AG04450 (cell line): Measurements from ENCODE around the gene ATAD1. TPM values are rescaled to one million over a fixed set of nuclear protein-coding genes. Genes with fewer than 3 reads are reported as not detected.
"Not testable (repeated sequence)": the region's sequence is repeated elsewhere in the genome, so short reads cannot be mapped to it uniquely, and the experiment has no call there.

Experiments used
- CTCF ChIA-PET: fragments of 300-600, 350-600 bp; formaldehyde crosslinking; extraction: SDS; loops from one replicate; lab custom pipeline; 2022; ENCODE audit warnings: antibody characterized with exemption, inconsistent platforms; lab: Charles Lee
- POLR2A ChIA-PET: fragments of 350-600 bp; formaldehyde crosslinking; extraction: SDS; loops from one replicate; lab custom pipeline; 2021; ENCODE audit warnings: antibody characterized with exemption, inconsistent platforms; lab: Yijun Ruan, JAX
- DNase-seq: peaks from one replicate; pipeline ENCODE4 v3.0.0-alpha.2; 2011; ENCODE audit warnings: low read depth, low spot score
- H3K27ac ChIP-seq: one replicate; pipeline ENCODE4 v1.5.1; 2012; ENCODE audit warnings: low read depth, low read length, control low read depth
- H3K27me3 ChIP-seq: one replicate; pipeline ENCODE4 v1.6.0; 2012; ENCODE audit warnings: low read length; ENCODE audit not compliant: control insufficient read depth, insufficient read depth
- H3K4me3 ChIP-seq: 2 replicates; pipeline ENCODE4 v1.5.1; 2011; ENCODE audit warnings: mild to moderate bottlenecking, low read depth, low read length, control low read depth
- H3K9me3 ChIP-seq: 2 replicates; pipeline ENCODE4 v1.5.1; 2012; ENCODE audit warnings: low read length; ENCODE audit not compliant: control insufficient read depth, insufficient read depth
- polyA plus RNA-seq: library from polyadenylated mRNA; depleted of rRNA; stranded (reverse); fragments of >200 nt; gene quantifications from 2 replicates; pipeline ENCODE4 v1.2.3, GENCODE V29; 2011
- TF ChIP-seq, protein P1 (sequence below): IDR thresholded peaks from 2 replicates; pipeline ENCODE4 v1.5.1; 2011; ENCODE audit warnings: low read depth, low read length, control low read depth, inconsistent platforms

ATAD1 gene
- polyA plus RNA-seq, 1 experiment = 43.7 TPM

- no peak for DNase-seq
- Histone ChIP-seq H3K27ac (no peak overlapping the region), H3K27me3 (no peaks in the 10 kb centered on the region), H3K4me3 (no peak overlapping the region), H3K9me3 (peaks cover 4% of the 10 kb centered on the region)
- CTCF ChIA-PET = no interaction called here
- POLR2A ChIA-PET = no interaction called here
- TF ChIP-seq, protein P1, sequence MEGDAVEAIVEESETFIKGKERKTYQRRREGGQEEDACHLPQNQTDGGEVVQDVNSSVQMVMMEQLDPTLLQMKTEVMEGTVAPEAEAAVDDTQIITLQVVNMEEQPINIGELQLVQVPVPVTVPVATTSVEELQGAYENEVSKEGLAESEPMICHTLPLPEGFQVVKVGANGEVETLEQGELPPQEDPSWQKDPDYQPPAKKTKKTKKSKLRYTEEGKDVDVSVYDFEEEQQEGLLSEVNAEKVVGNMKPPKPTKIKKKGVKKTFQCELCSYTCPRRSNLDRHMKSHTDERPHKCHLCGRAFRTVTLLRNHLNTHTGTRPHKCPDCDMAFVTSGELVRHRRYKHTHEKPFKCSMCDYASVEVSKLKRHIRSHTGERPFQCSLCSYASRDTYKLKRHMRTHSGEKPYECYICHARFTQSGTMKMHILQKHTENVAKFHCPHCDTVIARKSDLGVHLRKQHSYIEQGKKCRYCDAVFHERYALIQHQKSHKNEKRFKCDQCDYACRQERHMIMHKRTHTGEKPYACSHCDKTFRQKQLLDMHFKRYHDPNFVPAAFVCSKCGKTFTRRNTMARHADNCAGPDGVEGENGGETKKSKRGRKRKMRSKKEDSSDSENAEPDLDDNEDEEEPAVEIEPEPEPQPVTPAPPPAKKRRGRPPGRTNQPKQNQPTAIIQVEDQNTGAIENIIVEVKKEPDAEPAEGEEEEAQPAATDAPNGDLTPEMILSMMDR = no peak
These were observed 13.0 kb downstream of the ATAD1 start for GRCh38 chr10:87804939-87805569.

DNA sequence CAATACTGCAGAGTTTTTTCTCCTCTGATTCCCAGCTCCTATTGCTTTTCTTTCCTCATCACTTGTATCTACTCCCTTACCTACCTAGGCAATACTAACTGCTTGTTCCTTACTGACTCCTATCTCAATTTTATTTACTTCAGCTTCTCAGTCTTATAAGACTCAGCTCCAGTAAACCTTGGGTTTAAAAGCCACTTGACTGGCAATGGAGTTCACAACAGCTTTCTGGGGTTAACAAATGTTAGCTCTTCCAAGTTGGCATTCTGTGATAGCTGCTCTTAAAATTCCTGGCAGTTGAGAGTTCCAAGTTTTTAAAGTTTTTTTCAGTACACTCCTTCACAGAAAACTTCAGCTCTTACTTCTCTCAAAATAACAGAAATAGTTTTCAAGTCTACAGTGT is 14.2 kb downstream of the ATAD1 start:
- Histone ChIP-seq H3K4me3 (no peak overlapping the region), H3K9me3 (peaks cover 4% of the 10 kb centered on the region), H3K27ac (no peak overlapping the region), H3K27me3 (no peaks in the 10 kb centered on the region)
- DNase-seq = no peak
- POLR2A ChIA-PET = interaction anchor here (0.8 kb wide), 1 partner anchor 265 kb away, joined by 3 read pairs; no protein-coding TSS in a partner anchor
- CTCF ChIA-PET = interaction anchor here (1.2 kb wide), 1 partner anchor 10 kb away, joined by 3 read pairs; no protein-coding TSS in a partner anchor
- TF ChIP-seq, protein P1 = no peak

DNA sequence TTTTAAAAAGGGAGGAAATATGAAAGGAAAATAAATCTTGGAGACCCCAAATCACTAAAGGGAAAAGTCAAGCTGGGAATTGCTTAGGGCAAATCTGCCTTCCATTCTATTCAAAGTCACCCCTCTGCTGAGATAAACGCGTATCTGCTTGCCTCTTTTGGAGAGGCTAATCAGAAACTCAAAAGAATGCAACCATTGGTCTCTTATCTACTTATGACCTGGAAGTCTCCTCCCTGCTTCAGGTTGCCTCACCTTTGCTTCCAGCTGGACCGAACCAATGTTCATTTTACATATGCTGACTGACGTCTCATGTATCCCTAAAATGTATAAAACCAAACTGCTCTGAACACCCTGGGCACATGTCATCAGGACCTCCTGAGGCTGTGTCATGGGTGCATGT is 14.7 kb downstream of the ATAD1 start:
- POLR2A ChIA-PET = interaction anchor here (0.8 kb wide), 1 partner anchor 265 kb away, joined by 3 read pairs; no protein-coding TSS in a partner anchor
- no peak overlapping the region for H3K4me3 ChIP-seq
- H3K27ac ChIP-seq = no peak overlapping the region
- no peaks in the 10 kb centered on the region for H3K27me3 ChIP-seq
- peaks cover 4% of the 10 kb centered on the region for H3K9me3 ChIP-seq
- CTCF ChIA-PET = interaction anchor here (1.2 kb wide), 1 partner anchor 11 kb away, joined by 3 read pairs; no protein-coding TSS in a partner anchor
- DNase-seq = no peak
- TF ChIP-seq, protein P1 = no peak

DNA sequence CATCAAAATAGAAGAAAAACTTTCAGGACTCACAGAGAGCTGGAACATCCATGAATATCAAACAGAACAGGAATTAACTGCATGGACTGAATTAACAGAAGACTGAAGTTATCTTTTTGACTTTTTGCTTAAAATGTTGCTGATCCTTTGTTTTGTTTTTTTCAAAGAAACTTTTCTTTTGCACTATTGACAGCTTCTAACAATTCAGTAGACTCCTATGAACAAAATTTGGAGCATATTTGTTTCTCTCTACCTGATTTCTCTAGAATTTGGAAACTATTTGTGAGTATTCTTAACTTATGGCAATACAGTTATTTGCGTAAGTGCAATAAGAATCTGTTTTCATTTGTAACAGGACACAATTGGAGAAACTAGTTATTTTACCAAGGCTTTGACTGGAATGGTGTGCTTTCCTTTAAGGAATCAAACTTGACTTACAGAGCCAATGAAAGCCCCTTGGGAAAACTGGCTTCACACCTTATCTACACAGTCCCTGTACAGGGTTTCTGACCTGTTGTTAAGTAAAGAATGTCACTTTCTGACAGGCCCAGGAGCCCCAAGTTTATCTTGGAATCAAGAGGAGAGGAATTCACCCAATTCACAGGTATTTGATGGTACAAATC is 16.1 kb downstream of the ATAD1 start:
- POLR2A ChIA-PET, DNase-seq: not testable (repeated sequence)

DNA sequence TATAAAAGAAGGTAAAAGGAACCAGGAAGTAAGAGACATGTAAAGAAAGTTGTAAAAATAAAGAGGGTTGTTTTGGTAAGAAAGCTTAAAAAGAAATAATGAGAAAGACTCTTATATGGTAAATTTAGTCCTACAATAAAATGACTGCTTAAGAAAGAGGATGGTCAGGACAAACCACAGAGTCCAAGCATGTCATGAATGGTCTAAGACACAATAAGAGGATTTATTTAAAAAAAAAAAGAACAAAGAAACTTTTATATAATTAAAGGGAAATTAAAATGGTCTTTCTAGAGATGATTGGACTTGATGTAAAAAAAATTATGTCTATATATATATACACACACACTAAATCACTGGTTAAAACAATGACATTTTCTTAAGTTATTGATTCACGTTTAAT is 18.2 kb downstream of the ATAD1 start:
- H3K27ac ChIP-seq = no peak overlapping the region
- H3K27me3 ChIP-seq = no peaks in the 10 kb centered on the region
- no peak for DNase-seq
- CTCF ChIA-PET = no interaction called here
- H3K4me3 ChIP-seq = no peak overlapping the region
- TF ChIP-seq, protein P1 = no peak
- H3K9me3 ChIP-seq = peaks cover 4% of the 10 kb centered on the region
- POLR2A ChIA-PET = no interaction called here

More for the DNA sequence above, 16.1 kb downstream of the ATAD1 start:
- H3K9me3 ChIP-seq, H3K27me3 ChIP-seq, CTCF ChIA-PET, H3K27ac ChIP-seq, H3K4me3 ChIP-seq: not testable (repeated sequence)
